Measurements from ENCODE around the gene SLC25A14. TPM values are rescaled to one million over a fixed set of nuclear protein-coding genes. Genes with fewer than 3 reads are reported as not detected.
"Not testable (repeated sequence)": the region's sequence is repeated elsewhere in the genome, so short reads cannot be mapped to it uniquely, and the experiment has no call there.

SLC25A14 gene
- total RNA-seq, 1 donor from 2014 or later: 14.7 TPM

- DNase-seq: no peak
- H3K9me3 ChIP-seq: no peaks in the 10 kb centered on the region
- H3K4me3 ChIP-seq: no peak overlapping the region
- no peaks in the 10 kb centered on the region for H3K36me3 ChIP-seq
- no peak overlapping the region for H3K27ac ChIP-seq
- intact Hi-C loops (cut with DNase I): no loop called here
- ATAC-seq: no peak
- no peak for TF ChIP-seq CTCF (IDR thresholded peaks at IDR 0.05)
- H3K27me3 ChIP-seq (ENCODE audit: low read depth): no peaks in the 10 kb centered on the region
- H3K4me1 ChIP-seq: no peaks in the 10 kb centered on the region
Measured at GRCh38 chrX:130321550-130321949, 18.2 kb upstream of the SLC25A14 start.

GRCh38 chrX:130330146-130330545 lies 9.6 kb upstream of the SLC25A14 start:
- Histone ChIP-seq H3K9me3 (no peaks in the 10 kb centered on the region), H3K36me3 (no peaks in the 10 kb centered on the region), H3K4me3 (no peak overlapping the region), H3K27me3 (ENCODE audit: low read depth) (no peaks in the 10 kb centered on the region), H3K27ac (no peak overlapping the region), H3K4me1 (no peaks in the 10 kb centered on the region)
- intact Hi-C loops (cut with DNase I): no loop called here
- DNase-seq (no peak), ATAC-seq (no peak)
- no peak for TF ChIP-seq CTCF (IDR thresholded peaks at IDR 0.05)

- Histone ChIP-seq H3K27ac (no peak overlapping the region), H3K4me1 (no peaks in the 10 kb centered on the region), H3K27me3 (ENCODE audit: low read depth) (no peaks in the 10 kb centered on the region), H3K9me3 (no peaks in the 10 kb centered on the region), H3K36me3 (no peaks in the 10 kb centered on the region), H3K4me3 (no peak overlapping the region)
- intact Hi-C loops (cut with DNase I): no loop called here
- DNase-seq (peak; percentile 60), ATAC-seq (peak; percentile 60 to 66)
- no peak for TF ChIP-seq CTCF (IDR thresholded peaks at IDR 0.05)
Measured at GRCh38 chrX:130330706-130331105, 9.0 kb upstream of the SLC25A14 start.

GRCh38 chrX:130336531-130336930 lies 3.2 kb upstream of the SLC25A14 start:
- Histone ChIP-seq H3K4me3 (no peak overlapping the region), H3K4me1 (no peaks in the 10 kb centered on the region), H3K9me3 (no peaks in the 10 kb centered on the region), H3K36me3 (no peaks in the 10 kb centered on the region), H3K27me3 (ENCODE audit: low read depth) (no peaks in the 10 kb centered on the region), H3K27ac (no peak overlapping the region)
- DNase-seq (no peak), ATAC-seq (no peak)
- TF ChIP-seq CTCF (IDR thresholded peaks at IDR 0.05): no peak
- intact Hi-C loops (cut with DNase I): no loop called here

- H3K9me3 ChIP-seq; ATAC-seq; H3K4me1 ChIP-seq; H3K36me3 ChIP-seq; H3K27ac ChIP-seq; DNase-seq; intact Hi-C loops (cut with DNase I); H3K27me3 ChIP-seq (ENCODE audit: low read depth): not testable (repeated sequence)
- peak overlapping the region; percentile 70 for H3K4me3 ChIP-seq
Measured at GRCh38 chrX:130338869-130339268, 850 bp upstream of the SLC25A14 start.

- Histone ChIP-seq H3K36me3 (no peaks in the 10 kb centered on the region), H3K27me3 (ENCODE audit: low read depth) (no peaks in the 10 kb centered on the region), H3K4me3 (peak overlapping the region; percentile 70), H3K27ac (peak overlapping the region; percentile 79), H3K4me1 (no peaks in the 10 kb centered on the region), H3K9me3 (no peaks in the 10 kb centered on the region)
- peak in 1 of 2 donors; percentile 12 for ATAC-seq
- DNase-seq: no peak
- no peak for TF ChIP-seq CTCF (IDR thresholded peaks at IDR 0.05)
- intact Hi-C loops (cut with DNase I): no loop called here
Measured at GRCh38 chrX:130340271-130340670, 552 bp downstream of the SLC25A14 start.
